ENCODE results near the gene CSF2. TPM values are rescaled to one million over a fixed set of nuclear protein-coding genes. Genes with fewer than 3 reads are reported as not detected.

Gene CSF2
- total RNA-seq, 2 experiments from 2014 or later = 52.6 to 59.5 TPM

DNA sequence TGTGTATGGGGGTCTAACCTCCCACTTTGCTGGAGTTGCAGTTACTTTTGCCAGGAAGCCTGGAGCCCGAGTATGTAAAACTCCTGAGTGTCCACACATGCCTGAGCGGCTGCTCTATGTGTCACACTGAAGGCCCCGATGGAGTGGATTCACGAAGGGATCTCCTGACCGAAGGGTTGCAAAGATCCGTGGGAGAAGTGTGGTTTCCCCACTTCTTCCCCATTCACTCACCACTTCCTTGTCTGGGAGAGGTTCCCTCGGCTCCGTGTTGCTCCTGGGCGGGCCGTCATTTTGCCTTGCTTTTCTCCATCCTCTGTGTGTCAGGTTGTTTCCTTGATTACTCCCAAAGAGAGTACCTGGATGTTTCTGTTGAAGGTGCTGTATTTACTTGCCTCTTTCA is 29.4 kb upstream of the CSF2 start:
- POLR2A ChIA-PET = interaction anchor here (0.6 to 0.7 kb wide), 2 partner anchors 436 to 537 kb away, joined by 3 read pairs; no protein-coding TSS in a partner anchor
- CTCF ChIA-PET = no interaction called here
- H3K27ac Mint-ChIP-seq = no peak overlapping the region
- DNase-seq (no peak), ATAC-seq (no peak)
- no peak overlapping the region for H3K4me3 Mint-ChIP-seq
- intact Hi-C loops (cut with DNase I, micrococcal nuclease) = no loop called here
- H3K4me1 Mint-ChIP-seq = no peaks in the 10 kb centered on the region
- no peaks in the 10 kb centered on the region for H3K9me3 Mint-ChIP-seq (ENCODE audit: low read depth)
- H3K27me3 Mint-ChIP-seq = peaks cover 22% of the 10 kb centered on the region
- no peaks in the 10 kb centered on the region for H3K36me3 Mint-ChIP-seq (ENCODE audit: low read depth)

GRCh38 chr5:132046880-132047299 is 26.7 kb upstream of the CSF2 start:
- ATAC-seq = no peak
- ChIA-PET POLR2A (no interaction called here), CTCF (no interaction called here)
- peaks cover 8% of the 10 kb centered on the region for H3K27me3 Mint-ChIP-seq
- H3K4me1 Mint-ChIP-seq = no peaks in the 10 kb centered on the region
- no peaks in the 10 kb centered on the region for H3K9me3 Mint-ChIP-seq (ENCODE audit: low read depth)
- intact Hi-C loops (cut with DNase I, micrococcal nuclease) = no loop called here
- DNase-seq = no peak
- no peak overlapping the region for H3K4me3 Mint-ChIP-seq
- H3K27ac Mint-ChIP-seq = no peak overlapping the region
- no peaks in the 10 kb centered on the region for H3K36me3 Mint-ChIP-seq (ENCODE audit: low read depth)

DNA sequence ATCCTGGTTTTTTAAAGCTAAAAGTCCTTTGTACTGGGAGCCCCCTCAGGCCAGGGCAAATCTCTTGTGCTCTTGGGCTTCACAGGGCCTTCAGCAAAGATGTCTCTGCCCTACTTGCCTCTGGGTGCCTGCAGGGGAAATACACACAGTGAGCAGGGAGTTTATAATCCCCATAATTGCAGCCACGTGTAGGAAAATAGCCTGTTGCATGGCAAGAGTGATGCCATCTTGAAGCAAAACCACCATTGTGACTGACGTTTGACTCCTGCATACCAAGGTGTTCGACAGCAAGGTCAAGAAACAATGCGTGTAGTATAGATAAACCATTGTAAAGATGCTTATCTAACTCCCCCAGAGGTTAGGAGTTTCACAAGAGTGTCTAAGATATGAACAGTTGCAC is 24.5 kb upstream of the CSF2 start:
- H3K27ac Mint-ChIP-seq = no peak overlapping the region
- H3K9me3 Mint-ChIP-seq (ENCODE audit: low read depth) = no peaks in the 10 kb centered on the region
- H3K27me3 Mint-ChIP-seq = peaks cover 3% of the 10 kb centered on the region
- no peaks in the 10 kb centered on the region for H3K36me3 Mint-ChIP-seq (ENCODE audit: low read depth)
- ChIA-PET CTCF (interaction anchor here (0.8 to 1.8 kb wide), 2 partner anchors 14 to 193 kb away, joined by 3 to 6 read pairs; no protein-coding TSS in a partner anchor), POLR2A (no interaction called here)
- DNase-seq = no peak
- H3K4me1 Mint-ChIP-seq = no peaks in the 10 kb centered on the region
- intact Hi-C loops (cut with DNase I, micrococcal nuclease) = no loop called here
- ATAC-seq = no peak
- H3K4me3 Mint-ChIP-seq = no peak overlapping the region

DNA sequence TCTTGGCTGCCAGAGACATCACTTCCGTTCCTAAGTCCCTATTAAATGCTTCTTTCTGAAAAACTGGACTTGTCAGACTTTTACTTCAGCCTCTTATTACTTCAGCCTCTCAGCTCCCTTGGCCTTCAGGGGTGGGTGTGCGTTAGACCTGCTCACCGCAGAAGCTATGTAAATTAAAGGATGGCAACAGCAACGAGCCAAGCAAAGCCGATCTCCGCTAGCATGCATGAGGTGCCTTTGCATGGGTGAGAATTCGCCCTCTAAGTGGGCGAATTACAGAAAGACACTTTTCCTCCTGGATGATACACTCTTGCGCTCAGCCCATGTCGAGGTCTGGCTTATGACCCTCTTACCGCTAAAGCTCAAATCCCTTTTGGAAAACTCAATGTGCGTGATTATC is 24.0 kb upstream of the CSF2 start:
- Mint-ChIP-seq H3K27me3 (no peaks in the 10 kb centered on the region), H3K27ac (no peak overlapping the region), H3K4me3 (no peak overlapping the region), H3K4me1 (no peaks in the 10 kb centered on the region), H3K36me3 (ENCODE audit: low read depth) (no peaks in the 10 kb centered on the region), H3K9me3 (ENCODE audit: low read depth) (no peaks in the 10 kb centered on the region)
- ChIA-PET POLR2A (no interaction called here), CTCF (interaction anchor here (0.8 to 1.8 kb wide), 3 partner anchors 14 to 193 kb away, joined by 3 to 6 read pairs (median 4); no protein-coding TSS in a partner anchor)
- DNase-seq (no peak), ATAC-seq (no peak)
- intact Hi-C loops (cut with DNase I, micrococcal nuclease) = no loop called here

DNA sequence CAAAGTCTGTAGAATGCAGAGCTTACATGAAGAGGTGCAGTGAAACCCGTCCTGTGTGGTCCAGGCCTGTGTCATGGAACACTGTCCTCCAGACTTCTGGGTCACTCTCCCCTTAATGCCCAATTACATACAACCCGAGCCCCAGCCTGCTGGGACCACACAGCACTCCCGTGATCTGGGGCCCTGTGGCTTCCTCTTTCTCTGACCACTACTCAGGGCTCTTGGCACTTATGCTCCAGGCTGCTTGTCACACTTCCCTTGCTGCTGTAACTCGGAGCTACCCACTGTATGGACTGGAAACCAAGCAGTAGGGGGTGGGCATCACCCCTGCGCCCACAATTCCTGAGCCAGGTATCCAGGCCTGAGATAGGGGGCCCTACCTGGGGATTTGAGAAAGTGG is 23.5 kb upstream of the CSF2 start:
- POLR2A ChIA-PET = no interaction called here
- H3K27me3 Mint-ChIP-seq = no peaks in the 10 kb centered on the region
- DNase-seq (no peak), ATAC-seq (no peak)
- no peaks in the 10 kb centered on the region for H3K4me1 Mint-ChIP-seq
- no peak overlapping the region for H3K4me3 Mint-ChIP-seq
- no peak overlapping the region for H3K27ac Mint-ChIP-seq
- intact Hi-C loops (cut with DNase I, micrococcal nuclease) = no loop called here
- no peaks in the 10 kb centered on the region for H3K36me3 Mint-ChIP-seq (ENCODE audit: low read depth)
- H3K9me3 Mint-ChIP-seq (ENCODE audit: low read depth) = no peaks in the 10 kb centered on the region
- CTCF ChIA-PET = interaction anchor here (0.7 to 1.3 kb wide), 3 partner anchors 13 to 39 kb away, joined by 3 to 4 read pairs (median 3); no protein-coding TSS in a partner anchor

GRCh38 chr5:132050661-132051552 is 22.7 kb upstream of the CSF2 start:
- POLR2A ChIA-PET = no interaction called here

GRCh38 chr5:132052520-132052919 is 21.1 kb upstream of the CSF2 start:
- Mint-ChIP-seq H3K9me3 (ENCODE audit: low read depth) (no peaks in the 10 kb centered on the region), H3K4me3 (no peak overlapping the region), H3K27me3 (peaks cover 2% of the 10 kb centered on the region), H3K4me1 (peaks cover 13% of the 10 kb centered on the region), H3K36me3 (ENCODE audit: low read depth) (no peaks in the 10 kb centered on the region), H3K27ac (no peak overlapping the region)
- CTCF ChIA-PET = interaction anchor here (0.5 to 3.6 kb wide), 3 partner anchors 12 to 364 kb away, joined by 3 to 25 read pairs (median 3); no protein-coding TSS in a partner anchor
- no peak for DNase-seq
- intact Hi-C loops (cut with DNase I, micrococcal nuclease) = no loop called here
- ATAC-seq = no peak
- POLR2A ChIA-PET = interaction anchor here (0.6 kb wide), 1 partner anchor 48 kb away, joined by 3 read pairs; no protein-coding TSS in a partner anchor

More at GRCh38 chr5:132050661-132051552, 22.7 kb upstream of the CSF2 start:
- no peak overlapping the region for H3K4me3 Mint-ChIP-seq
- intact Hi-C loops (cut with DNase I, micrococcal nuclease) = no loop called here
- no peaks in the 10 kb centered on the region for H3K27me3 Mint-ChIP-seq
- ATAC-seq (no peak), DNase-seq (no peak)
- no peaks in the 10 kb centered on the region for H3K36me3 Mint-ChIP-seq (ENCODE audit: low read depth)
- peaks cover 4% of the 10 kb centered on the region for H3K4me1 Mint-ChIP-seq
- no peak overlapping the region for H3K27ac Mint-ChIP-seq
- no peaks in the 10 kb centered on the region for H3K9me3 Mint-ChIP-seq (ENCODE audit: low read depth)
- CTCF ChIA-PET = interaction anchor here (0.7 to 1.3 kb wide), 4 partner anchors 12 to 43 kb away, joined by 3 to 5 read pairs (median 4); no protein-coding TSS in a partner anchor

DNA sequence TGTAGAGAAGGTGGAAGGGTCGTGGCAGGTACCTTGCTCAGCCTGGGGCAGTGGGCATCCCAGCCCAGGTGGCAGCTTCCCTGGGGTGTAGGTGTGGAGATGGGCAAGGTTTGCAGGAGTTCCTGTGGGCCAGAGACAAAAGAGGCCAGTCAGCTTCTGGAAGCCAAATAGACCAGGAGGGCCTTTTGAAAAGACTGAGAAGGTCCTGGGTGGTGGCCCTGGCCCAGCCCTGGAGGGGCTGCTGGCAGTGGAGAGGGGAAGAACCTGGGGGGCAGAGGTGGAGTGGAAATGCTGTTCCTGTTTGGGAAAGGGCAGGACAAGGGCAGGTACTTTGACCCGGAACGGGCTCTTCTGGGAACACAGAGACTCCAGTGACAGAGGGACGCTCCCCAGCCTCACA is 20.1 kb upstream of the CSF2 start:
- no peak for ATAC-seq
- H3K4me1 Mint-ChIP-seq = peaks cover 18% of the 10 kb centered on the region
- ChIA-PET CTCF (interaction anchor here (0.9 to 3.6 kb wide), 3 partner anchors 11 to 88 kb away, joined by 3 to 25 read pairs (median 4); no protein-coding TSS in a partner anchor), POLR2A (no interaction called here)
- H3K27me3 Mint-ChIP-seq = peaks cover 2% of the 10 kb centered on the region
- no peak overlapping the region for H3K4me3 Mint-ChIP-seq
- H3K36me3 Mint-ChIP-seq (ENCODE audit: low read depth) = no peaks in the 10 kb centered on the region
- DNase-seq = no peak
- no peaks in the 10 kb centered on the region for H3K9me3 Mint-ChIP-seq (ENCODE audit: low read depth)
- intact Hi-C loops (cut with DNase I, micrococcal nuclease) = no loop called here
- H3K27ac Mint-ChIP-seq = no peak overlapping the region

DNA sequence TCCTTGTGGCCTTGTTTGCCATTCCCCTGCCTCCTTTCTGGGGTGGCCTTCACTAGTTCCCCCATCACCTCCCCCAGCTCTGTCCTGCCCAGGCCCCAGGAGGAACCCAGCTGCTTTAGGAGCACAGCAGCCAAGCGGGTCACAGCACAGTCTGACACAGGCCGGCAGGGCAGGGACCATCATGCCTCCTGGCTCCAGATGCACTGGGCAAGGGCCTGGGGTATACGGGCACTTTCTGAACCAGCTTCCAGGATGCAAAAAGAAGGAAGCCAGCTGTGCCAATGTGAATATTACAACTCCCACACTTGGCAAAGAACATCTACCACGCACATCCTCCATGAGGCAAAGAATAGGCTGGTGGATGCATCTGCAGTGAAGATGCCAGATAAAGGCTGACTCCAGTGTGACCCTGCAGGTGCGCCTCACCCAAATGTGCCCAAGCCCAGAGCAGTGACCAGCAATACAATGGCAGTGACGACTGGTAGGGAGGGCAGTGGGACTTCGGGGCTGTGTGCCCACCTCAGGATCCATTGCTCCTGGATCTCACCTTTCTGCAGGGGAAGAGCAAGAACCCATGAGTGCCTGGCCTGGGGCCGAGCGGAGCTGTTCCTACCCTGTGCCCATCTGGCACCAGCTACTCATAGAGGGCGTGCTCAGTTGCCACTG is 19.4 kb upstream of the CSF2 start:
- peaks cover 2% of the 10 kb centered on the region for H3K27me3 Mint-ChIP-seq
- H3K9me3 Mint-ChIP-seq (ENCODE audit: low read depth) = no peaks in the 10 kb centered on the region
- CTCF ChIA-PET = interaction anchor here (0.6 to 3.6 kb wide), 3 partner anchors 10 to 34 kb away, joined by 3 to 25 read pairs (median 4); no protein-coding TSS in a partner anchor
- peaks cover 21% of the 10 kb centered on the region for H3K4me1 Mint-ChIP-seq
- no peak overlapping the region for H3K27ac Mint-ChIP-seq
- POLR2A ChIA-PET = no interaction called here
- DNase-seq = no peak
- no peak for ATAC-seq
- no peak overlapping the region for H3K4me3 Mint-ChIP-seq
- H3K36me3 Mint-ChIP-seq (ENCODE audit: low read depth) = no peaks in the 10 kb centered on the region
- intact Hi-C loops (cut with DNase I, micrococcal nuclease) = no loop called here

DNA sequence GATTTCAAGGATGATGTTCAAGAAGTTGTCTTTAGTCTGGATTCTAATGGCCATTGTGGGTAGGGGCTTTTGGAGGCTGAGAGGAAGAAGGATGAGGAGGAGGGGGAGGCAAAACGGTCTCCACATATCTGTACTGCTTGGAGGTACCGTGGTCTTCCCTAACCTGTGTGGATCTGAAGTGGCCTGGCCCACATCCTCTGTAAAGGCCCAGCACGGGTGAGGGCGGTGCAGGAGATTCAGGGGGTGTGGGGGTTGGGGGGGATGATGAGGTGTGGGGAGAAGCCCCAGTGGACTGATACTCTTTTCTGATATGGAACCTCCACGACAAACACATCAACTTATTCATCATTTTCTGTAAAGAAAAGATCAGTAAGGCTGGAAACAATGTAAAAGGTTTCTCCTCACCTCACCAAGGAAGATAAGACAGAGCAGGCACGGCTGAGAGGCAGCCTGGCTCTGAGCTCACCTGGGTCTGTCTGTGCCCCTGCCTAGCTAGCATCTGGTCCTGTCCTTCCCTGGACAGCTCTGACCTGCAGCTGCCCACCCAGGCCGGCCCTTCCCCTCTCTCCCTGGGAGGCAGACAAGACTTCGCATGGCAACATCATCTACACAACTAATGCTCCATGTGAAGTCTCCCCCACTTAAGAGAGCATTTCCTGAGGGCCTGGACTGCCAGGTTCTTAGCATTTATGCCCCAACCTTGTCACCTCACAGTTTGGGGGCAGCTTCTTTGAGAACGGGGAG is 18.7 kb upstream of the CSF2 start:
- Mint-ChIP-seq H3K36me3 (ENCODE audit: low read depth) (no peaks in the 10 kb centered on the region), H3K9me3 (ENCODE audit: low read depth) (no peaks in the 10 kb centered on the region), H3K27me3 (peaks cover 2% of the 10 kb centered on the region), H3K4me3 (no peak overlapping the region), H3K4me1 (peaks cover 27% of the 10 kb centered on the region), H3K27ac (no peak overlapping the region)
- CTCF ChIA-PET = interaction anchor here (0.6 to 3.6 kb wide), 3 partner anchors 9 to 35 kb away, joined by 3 to 25 read pairs (median 3); no protein-coding TSS in a partner anchor
- intact Hi-C loops (cut with DNase I, micrococcal nuclease) = no loop called here
- POLR2A ChIA-PET = no interaction called here
- DNase-seq (peak; percentile 3), ATAC-seq (no peak)

DNA sequence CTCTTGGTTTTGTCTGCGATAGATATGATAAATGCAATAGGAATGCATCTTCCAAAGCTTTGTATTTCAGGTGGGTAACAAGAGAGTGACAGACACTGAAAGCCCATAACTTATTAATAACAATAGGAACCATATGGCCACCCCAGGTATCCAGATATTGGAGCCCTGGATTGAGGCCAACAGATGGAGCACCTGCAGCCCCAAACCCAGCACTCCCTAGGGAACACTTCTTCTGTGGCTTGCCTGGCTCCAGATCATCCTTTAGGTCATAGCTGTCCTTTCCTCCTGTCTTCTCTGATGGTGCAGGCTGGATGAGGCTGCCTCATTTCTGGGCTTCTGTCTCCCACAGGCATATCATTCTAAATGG is 18.2 kb upstream of the CSF2 start:
- intact Hi-C loops (cut with DNase I, micrococcal nuclease) = no loop called here
- ChIA-PET CTCF (interaction anchor here (0.7 to 3.6 kb wide), 2 partner anchors 9 to 74 kb away, joined by 3 to 25 read pairs; no protein-coding TSS in a partner anchor), POLR2A (no interaction called here)
- H3K27me3 Mint-ChIP-seq = peaks cover 2% of the 10 kb centered on the region
- H3K27ac Mint-ChIP-seq = no peak overlapping the region
- no peak for DNase-seq
- no peak for ATAC-seq
- H3K4me1 Mint-ChIP-seq = peaks cover 27% of the 10 kb centered on the region
- no peak overlapping the region for H3K4me3 Mint-ChIP-seq
- H3K36me3 Mint-ChIP-seq (ENCODE audit: low read depth) = no peaks in the 10 kb centered on the region
- H3K9me3 Mint-ChIP-seq (ENCODE audit: low read depth) = no peaks in the 10 kb centered on the region
